GM18951 (cell line): ENCODE data around the gene SELENOM.
"Not testable (repeated sequence)": the region's sequence is repeated elsewhere in the genome, so short reads cannot be mapped to it uniquely, and the experiment has no call there.

Experiments used
- POLR2A ChIP-seq: IDR thresholded peaks from 4 replicates; pipeline ENCODE4 v1.6.1; 2011; ENCODE audit warnings: mild to moderate bottlenecking; ENCODE audit not compliant: insufficient read length, insufficient read depth; ENCODE audit errors: extremely low read depth
- in situ Hi-C: fragments of 300-500 bp; cut with MboI; formaldehyde crosslinking; loops from one replicate; pipeline ENCODE4 v1.12.0; 2022; ENCODE audit warnings: low sequenced_read_pairs, mixed read lengths, inconsistent platforms; ENCODE audit not compliant: unreplicated experiment

SELENOM gene

GRCh38 chr22:31079095-31079642, 28.2 kb downstream of the SELENOM start:
- no peak for TF ChIP-seq POLR2A
- in situ Hi-C loops = no loop called here

- in situ Hi-C loops = not testable (repeated sequence)
These were observed 29.0 kb downstream of the SELENOM start for GRCh38 chr22:31078389-31078788.

GRCh38 chr22:31077681-31078080, 29.7 kb downstream of the SELENOM start:
- TF ChIP-seq POLR2A = no peak
- in situ Hi-C loops = no loop called here

GRCh38 chr22:31075961-31076360, 31.4 kb downstream of the SELENOM start:
- no peak for TF ChIP-seq POLR2A
- in situ Hi-C loops = no loop called here

GRCh38 chr22:31073545-31074145, 33.7 kb downstream of the SELENOM start:
- in situ Hi-C loops = not testable (repeated sequence)

GRCh38 chr22:31073125-31073524, 34.2 kb downstream of the SELENOM start:
- in situ Hi-C loops = not testable (repeated sequence)

- in situ Hi-C loops = not testable (repeated sequence)
These were observed 37.6 kb downstream of the SELENOM start for GRCh38 chr22:31069691-31070314.

GRCh38 chr22:31068970-31069369, 38.4 kb downstream of the SELENOM start:
- no peak for TF ChIP-seq POLR2A
- in situ Hi-C loops = no loop called here

GRCh38 chr22:31064369-31064768, 43.0 kb downstream of the SELENOM start:
- TF ChIP-seq POLR2A = no peak
- in situ Hi-C loops = no loop called here

GRCh38 chr22:31062566-31063230, 44.7 kb downstream of the SELENOM start:
- in situ Hi-C loops = no loop called here
- TF ChIP-seq POLR2A = no peak

GRCh38 chr22:31059663-31060062, 47.7 kb downstream of the SELENOM start:
- in situ Hi-C loops = not testable (repeated sequence)

- TF ChIP-seq POLR2A = no peak
These were observed 50.3 kb downstream of the SELENOM start for GRCh38 chr22:31056986-31057599.

GRCh38 chr22:31055635-31056159, 51.7 kb downstream of the SELENOM start:
- in situ Hi-C loops = no loop called here
- no peak for TF ChIP-seq POLR2A

More at GRCh38 chr22:31056986-31057599, 50.3 kb downstream of the SELENOM start:
- in situ Hi-C loops = no loop called here
